Activated CD4-positive, alpha-beta T cell treated with anti-CD3 and anti-CD28 coated beads for 4 hours (primary cell): ENCODE results near the gene RPS6KA2.

Experiments
- DNase-seq, 2 donors: peaks; one replicate each; pipeline ENCODE4 v3.0.0-alpha.2; 2020

RPS6KA2 gene

DNA sequence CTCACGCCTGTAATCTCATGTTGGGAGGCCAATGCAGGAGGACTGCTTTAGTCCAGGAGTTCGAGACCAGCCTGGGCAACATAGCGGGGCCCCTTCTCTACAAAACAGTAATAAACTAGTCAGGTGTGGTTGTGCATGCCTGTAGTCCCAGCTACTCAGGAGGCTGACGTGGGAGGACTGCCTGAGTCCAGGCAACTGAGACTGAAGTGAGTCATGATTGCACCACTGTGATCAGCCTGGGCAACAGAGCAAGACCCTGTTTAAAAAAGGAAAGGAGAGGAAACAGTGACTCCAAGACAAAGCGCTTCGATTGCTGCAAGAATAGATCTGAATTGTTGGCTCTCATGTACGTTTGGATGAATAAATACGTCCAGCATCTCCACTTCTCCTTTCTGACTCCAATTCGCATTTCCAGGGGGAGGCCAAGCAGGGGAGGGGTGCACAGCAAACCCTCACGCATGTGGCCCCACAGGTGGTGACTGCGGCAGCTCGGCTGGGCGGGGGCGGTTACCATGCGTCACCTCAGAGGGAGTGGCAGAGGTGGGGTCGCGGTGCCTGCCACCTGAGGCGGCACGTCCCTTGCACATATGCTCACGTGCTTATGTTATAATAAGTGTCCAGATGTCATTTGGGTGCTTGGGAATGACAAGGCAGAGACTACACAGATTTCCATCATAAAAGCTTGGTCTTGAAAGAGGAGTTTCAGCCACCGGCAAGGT lies 149.2 kb downstream of the RPS6KA2 start:
- no peak for DNase-seq

DNA sequence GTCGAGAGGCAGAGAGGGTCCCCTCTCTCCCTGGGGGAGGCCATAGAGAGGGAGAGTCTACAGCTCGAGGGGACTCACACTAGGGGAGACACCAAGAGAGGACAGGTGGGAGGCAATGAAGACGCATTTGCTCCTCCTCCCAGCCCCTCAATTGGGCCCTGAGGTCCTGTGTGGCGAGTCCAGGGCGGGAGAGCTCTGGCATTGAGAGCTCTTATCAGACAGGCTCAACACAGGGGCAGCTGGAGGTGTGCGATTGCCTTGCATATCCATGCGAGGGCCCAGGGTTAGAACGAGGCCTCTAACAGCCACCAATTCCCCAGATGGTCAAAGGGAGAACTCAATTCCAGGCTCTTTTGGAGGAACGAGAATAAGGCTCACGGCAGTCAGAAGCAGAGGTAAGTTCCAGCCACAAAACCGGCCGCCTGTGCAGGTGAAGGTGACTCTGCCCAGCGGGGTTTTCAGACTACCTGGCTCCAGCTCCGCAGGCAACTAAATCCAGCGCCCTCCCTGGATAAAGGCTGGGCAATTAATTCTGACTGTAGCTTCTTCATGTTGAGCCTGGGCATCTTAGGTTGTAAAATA lies 150.3 kb downstream of the RPS6KA2 start:
- no peak for DNase-seq

DNA sequence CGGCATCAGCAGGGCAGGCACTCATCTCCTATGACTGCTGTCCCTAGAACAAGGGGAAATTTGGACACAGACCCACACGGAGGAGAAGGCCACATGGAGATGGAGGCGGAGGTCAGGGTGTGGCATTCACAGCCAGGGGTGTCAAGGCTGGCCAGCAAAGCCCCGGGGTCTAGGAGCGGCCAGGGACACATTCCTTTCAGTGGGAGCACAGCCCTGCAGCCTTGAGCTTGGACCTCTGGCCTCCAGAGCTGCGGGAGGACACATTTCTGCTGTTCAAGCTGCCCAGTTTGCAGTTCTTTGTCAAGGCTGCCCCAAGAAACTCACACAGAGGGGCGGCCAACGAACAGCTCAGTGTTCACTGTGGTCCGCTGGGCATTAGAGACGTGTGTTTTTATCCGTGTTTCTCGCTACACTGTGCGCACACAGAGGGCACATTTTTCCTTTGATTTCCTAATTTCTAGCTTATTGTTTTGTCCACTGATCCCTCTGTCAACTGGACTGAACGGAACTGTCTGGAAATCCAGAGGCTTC lies 150.9 kb downstream of the RPS6KA2 start:
- DNase-seq: no peak

DNA sequence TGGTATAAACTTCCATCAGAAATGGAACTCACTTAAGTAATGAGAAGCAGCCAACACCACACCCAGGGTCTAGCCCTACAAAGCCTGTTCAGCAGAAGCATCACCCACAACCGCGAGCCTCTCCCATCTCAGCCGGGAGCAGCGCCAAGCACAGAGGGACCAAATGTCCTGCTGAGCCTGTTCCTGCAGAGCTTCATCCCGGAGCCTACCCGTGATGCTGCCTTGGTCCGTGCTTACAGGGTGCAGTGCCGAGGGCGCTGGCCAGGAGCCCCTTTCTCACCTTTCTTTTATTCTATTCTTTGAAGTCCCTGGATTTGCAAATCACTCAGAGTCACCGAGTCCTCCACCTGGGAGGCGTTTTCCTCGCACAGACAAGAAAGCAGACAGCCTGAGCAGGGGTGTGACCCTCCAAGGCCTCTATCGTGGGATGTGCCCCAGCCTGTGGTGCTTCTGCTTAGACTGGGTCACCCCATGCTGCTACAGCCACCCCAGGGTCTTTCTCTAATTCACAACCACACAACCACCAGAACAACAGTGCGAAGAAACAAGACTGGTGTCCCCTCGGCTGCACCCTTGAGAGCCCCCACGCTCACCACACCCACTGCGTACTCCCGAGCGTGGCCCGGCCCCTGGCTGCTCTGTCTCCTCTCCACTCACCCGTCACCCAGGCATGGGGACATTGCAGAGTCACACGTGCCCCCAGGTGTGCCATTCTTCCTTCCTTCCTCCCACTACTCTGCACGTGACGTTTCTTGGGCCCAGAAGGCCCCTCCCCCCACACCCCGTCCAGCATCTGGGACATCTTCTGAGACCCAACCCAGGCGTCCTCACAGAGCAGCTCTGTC lies 152.1 kb downstream of the RPS6KA2 start:
- no peak for DNase-seq

DNA sequence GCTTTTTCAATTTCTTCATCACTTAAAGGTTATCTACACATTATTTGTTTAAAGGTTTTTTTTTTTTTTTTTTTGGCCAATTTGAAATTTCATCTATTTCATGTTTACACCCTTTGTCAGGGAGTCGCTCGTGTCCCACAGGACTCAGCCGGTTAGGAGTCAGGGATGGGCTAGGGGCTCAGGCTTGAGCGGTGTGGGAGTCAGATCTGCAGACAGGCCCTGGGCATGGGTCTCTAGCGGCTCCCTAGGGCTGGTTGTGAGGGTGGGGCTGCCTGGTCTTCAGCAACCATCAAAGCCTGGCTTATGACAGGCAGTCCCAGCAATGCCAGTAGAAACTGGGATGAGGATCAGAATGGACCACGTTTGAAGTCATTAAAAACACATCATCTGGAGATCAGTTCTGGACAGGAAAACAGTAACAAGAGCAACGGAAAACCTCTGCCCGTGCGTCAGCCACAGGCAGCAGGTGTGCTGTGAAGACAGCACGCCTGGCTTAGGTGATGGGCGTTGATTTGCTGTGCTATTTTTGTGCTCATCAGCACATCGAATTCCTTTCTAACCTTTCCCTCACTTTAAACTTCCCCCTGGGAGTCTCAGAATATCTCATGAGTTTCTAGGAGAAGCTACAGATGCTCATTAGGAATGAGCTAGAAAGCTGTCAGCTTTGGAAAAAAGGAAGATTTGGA lies 153.0 kb downstream of the RPS6KA2 start:
- DNase-seq: no peak

DNA sequence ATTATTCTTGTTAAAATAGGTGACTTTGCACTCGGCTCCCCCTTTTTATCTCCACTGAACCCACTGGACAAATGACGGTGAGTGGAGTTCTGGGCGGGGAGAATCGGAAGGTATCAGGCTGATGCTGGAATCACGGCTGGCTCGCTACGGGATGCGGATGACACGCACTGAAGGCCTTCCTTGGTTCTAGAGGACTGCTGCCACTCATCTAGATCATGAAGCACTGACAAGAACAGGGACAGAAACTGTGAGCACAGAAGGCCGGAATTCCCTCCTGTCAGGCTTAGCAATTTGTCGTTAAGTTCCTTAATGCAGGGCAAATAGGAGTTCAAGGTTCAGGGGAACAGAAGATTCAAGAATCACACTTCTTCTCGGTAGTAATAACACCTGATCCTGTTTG lies 154.4 kb downstream of the RPS6KA2 start:
- no peak for DNase-seq

DNA sequence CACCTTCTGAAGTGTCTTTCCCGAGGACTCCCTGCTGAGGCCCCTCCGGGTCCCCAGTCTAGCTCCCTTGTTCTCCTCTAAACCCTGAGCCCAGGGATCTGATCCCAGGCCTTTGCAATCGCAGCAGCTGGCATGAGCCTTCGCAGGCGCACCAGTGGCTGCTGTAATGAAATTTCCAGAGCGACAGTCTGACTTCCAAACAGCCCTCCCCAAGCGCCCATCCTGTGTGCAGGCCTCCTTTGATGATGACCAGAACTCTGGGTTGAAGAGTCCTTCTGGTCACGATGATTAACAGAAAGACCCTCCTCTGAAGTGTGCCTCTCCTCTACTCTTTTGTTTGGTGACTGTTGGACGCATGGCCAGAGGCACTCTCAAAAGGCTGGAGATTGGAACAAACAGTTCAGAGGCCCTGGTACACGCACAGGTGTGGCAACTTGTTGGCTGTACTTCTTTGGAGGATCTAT lies 155.2 kb downstream of the RPS6KA2 start:
- no peak for DNase-seq

DNA sequence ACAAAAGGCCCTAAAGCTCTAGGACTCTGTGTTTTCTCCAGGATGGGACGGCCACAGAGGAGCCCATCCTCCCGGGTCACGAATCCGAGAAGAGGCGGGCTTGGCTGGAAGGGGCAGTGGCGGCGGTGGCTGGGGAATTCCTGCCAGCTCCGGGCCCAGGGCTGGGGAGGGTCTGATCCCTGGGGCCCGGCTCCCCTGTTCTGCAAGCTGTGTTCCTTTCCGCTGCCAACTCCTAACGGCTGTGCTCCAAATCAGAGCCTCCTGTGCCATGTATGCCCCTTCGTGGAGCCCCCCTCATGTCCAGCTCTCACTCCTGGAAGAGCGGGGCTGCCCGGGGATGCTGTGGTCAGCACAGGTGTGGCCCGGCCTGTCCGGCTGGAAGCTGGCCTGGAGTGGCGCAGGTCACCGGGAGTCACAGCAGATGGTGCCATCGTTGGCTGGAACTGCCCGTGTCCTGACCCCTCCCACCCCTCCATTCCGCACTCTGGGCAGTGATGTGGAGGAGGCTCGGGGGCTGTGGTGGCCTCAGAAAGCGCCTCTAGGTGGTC lies 156.1 kb downstream of the RPS6KA2 start:
- no peak for DNase-seq

DNA sequence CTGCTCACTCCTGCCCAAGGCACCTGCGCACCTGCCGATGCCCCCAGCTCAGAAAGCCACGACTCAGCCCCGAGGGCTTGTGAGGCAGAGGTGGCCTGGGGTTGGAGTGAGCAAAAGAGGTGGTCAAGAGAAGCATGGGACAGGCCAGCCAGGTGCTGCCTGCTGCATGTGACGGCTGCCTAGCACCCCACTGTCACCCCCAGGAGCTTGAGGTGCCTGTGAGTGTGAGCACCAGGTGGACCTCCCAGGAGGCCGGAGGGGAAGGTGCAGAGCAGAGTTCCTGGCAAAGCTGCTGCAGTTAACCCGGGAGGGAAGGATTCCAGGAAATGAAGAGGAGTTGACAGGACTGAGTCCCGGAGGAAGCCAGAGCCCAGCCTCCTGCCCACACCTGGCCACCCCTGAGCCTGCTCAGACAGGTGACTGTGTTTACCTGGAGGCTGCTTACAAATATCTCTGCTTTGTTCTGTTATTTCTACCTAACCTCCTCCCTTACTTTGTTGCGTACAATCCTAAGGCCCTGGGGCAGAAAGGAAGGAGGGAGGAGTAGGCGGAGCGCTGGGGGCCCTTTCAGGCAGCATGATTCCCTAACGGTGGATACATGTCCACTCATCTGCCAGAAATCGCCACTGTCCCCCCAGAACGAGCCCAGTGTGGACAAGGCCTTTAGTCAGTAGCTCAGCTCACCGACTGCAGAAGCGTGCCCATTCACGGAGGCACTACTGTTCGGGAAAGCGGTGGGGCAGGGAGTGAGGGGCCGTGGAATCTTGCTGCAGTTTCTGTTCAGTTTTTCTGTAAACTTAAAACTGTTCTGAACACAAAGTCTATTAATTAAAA lies 156.8 kb downstream of the RPS6KA2 start:
- no peak for DNase-seq

DNA sequence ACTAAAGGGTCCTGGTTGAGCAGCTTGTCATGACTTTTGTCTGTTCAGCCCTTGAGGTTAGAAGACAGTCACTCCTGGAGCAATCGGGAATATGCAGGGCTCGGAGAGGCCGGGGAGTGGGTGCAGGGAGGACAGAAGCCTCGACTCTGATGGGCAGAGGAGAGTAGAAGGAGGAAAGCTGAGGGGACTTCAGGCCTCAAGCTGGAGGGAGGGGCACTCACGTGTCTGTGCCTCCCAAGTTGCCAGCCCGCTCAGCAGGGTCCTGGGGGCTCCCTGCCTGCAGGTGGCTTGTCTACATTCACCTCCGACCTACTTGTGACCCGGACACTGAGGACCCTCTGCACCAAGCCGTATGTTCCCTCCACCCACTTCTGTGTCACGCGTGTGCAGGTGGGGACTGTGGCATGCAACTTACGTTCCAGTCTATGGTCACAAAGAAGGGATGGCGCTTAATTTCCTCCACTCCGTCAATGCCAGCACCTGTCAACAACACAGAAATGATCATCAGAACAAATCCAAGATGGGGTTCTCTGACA lies 157.6 kb downstream of the RPS6KA2 start:
- no peak for DNase-seq

DNA sequence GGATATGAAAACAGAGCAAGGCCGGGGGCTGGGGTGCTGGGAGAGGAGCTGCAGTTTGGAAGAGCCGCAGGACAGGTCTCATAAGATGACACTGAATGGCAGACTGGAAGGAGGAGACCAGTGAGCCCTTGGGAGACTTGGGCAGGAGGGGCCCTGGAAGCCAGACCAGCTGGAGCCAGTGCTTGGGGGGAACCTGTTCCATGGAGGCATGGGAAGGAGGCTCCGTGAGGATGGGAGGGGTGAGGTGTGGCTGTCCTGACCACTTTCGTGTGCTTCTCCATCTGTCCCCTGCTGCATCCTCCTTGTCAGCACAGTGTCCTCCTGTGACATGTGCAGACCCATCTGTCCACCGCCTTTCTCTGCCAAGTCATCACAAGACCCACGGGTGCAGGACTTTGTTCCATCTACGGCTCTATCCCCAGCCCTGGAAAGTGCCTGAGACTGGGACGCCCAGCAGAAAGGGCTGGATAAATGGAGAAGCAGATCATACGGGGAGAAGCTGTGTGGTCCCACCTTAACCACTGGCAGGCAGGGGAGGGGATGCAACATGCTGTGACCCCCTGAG lies 159.5 kb downstream of the RPS6KA2 start:
- no peak for DNase-seq

DNA sequence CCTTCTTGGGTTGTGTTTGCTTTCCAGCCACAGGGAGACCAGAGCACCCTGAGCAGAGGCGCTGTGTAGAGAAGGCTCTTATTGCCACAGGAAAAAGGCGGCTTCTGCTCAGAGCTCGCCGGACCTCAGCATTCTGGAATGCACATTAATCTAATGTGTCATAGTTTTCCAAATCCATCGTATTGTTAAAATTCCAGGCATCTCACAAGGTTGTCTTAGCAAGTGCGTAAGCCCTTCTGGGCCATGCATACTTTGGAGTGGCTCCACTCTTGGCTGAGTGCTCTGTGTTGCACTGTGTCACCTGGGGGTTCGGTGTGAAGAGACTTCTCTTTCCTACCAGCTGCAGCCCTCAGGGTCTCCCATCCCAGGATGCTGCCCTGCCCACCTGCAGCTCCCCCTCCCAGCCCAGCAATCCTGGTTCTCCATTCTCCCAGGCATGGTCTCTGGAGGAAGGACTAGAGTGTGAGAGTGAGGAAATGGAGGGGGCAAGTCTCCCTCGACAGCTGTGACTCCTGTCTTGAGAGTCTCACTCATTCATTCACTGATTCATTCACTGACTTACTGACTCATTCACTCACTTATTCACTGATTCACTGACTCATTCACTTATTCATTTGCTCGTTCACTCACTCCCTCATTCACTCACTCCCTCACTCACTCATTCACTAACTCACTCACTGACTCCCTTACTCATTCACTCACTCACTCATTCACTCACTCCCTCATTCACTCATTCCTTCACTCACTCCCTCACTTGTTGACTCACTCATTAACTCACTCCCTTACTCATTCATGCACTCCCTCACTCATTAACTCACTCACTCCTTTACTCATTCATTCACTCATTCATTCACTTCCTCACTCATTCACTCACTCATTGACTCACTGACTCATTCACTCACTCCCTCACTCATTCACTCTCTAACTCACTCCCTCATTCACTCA lies 160.6 kb downstream of the RPS6KA2 start:
- no peak for DNase-seq

DNA sequence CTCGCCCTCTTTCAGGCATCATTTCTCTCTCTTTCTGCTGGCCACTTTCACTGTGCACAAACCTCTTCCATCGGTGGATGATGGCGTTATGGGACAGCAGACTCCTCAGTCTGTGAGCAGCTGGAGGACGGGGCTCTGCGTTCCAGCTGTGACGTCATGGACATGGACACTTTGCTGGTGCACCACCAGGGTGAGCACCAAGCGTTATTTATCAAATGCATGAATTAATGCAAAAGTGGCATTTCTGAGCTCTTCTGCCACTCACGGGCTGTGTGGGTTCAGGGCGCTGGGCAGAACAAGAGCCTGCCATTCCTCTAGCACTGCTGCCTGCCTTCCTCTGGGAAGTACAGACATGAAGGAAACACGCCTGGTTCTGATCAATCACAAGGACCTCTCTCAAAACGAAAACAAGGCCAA lies 161.4 kb downstream of the RPS6KA2 start:
- DNase-seq: no peak

DNA sequence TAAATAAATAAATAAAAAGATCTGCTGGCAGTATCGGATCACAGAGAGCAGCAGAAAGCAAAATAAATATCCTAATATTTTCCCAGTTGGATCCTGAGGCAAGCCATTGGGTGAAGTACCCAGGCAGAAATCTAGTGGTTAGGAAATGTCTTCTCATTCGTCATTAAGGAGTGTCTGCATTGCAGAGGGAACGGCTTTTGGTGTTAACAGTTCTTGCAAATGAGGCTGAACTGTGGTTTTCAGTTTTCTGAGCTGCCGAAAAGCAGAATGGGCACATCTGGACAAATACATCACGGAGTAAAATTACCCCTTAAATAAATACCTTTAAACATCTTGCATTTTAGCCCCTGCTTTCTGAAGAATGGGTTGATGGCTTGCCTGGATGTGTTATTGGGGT lies 162.1 kb downstream of the RPS6KA2 start:
- DNase-seq: no peak

DNA sequence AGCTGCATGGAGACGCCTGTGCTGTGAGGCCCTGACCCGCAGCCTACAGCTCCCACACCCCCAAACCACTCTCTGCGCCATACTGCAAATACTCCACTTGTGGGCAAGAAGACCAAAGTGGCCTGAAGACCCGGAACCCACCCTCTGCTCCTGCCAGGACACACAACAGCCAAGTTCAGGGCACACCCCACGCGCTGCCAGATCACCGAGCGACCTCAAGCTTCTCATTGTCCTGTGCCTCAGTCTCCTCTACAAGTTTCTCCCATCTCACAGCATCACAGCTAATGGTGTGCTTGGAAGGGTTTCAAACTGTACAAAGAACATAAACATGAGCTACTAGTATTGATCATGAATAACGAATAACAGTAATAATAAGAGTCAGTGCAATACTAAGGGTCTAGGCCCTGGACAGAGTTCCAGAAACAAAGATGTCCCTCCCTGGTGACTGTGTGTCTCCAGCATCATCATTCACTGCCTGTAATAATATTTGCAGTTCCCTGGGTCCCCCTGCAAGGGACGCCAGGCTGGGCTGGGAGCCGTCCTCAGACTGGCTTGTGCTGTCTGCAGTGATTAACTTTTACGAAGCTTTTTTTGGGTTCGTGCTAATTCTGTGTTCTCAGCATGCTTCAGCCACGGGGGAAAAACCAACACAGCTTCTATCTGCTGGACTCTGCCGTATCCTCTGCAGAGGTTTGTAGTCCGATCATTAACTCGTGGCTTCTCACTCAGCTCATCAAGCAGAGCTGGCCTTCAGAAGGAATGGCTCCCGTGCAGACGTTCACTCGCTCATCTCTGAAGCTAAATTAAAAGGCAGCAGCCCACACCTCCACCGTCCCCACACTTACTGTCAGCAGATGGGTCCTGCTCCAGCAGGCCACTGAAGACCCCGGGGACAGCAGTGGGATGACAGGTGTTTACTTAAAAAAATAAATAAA lies 162.7 kb downstream of the RPS6KA2 start:
- no peak for DNase-seq

DNA sequence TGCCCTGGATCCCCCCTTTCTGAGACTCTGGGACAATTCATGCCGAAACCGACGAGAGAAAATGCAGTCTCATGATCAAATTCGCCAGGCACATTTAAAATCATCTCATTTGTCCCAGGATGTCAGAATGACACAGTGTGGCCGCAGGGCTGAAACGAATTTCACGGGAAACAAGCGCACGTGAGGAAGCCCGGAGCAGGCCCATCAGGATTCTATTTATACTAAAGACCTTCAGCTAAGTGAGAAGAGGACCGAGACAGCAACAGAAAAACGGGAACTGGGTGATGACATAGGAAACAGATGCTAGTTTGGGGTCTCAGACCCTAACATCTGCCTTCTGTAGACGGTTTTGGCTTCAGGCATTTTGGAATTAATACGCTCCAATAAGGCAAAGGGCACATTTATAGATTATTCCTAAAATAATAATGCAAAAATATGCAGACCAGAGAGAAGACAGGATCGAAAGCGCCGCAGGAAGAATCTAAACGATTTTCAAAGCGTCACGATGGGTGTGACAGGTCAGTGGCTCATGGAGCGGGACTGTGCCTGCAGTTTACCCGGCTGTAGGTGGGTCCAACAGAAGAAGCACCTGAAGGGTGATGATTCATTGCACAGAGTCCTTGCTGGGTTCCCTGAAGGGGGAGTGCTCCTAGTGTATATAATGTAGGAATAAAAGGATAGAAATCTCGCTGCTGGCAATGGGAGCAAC lies 163.5 kb downstream of the RPS6KA2 start:
- DNase-seq: no peak

DNA sequence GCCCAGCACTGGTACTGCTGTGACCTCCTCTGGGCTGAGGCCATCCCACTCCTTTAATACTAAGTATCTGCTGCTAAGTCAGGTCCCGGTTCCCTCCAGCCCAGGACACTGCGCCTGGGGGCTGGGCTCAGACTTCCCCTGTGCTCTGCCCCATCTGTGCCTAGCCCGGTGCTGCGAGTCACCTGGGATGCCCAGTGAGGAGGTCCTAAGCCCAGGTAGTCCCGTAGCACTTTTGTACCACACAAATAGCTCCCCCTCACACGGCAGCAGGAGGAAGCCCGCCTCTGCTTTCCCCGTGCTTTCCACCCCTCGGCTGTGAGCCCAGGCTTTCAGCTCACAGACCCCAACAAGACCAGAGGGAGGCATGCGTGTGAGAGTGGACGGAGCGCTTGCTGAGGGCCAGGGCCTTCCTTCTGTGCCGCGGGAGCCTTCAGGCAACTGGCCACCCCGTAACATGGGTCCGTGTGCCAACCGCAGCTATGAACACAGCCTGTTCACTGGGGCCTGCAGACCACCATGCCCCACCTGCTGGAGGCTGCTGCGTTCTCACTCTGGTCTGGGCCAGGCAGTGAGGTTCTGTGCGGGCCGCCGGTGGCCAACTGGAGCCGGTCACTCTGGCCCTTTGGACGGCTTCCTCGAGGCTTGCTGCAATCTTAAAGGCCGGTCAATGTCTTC lies 164.5 kb downstream of the RPS6KA2 start:
- no peak for DNase-seq
